LHCN-M2 (cell line): Measurements from ENCODE around the gene ADAM15. TPM values are rescaled to one million over a fixed set of nuclear protein-coding genes. Genes with fewer than 3 reads are reported as not detected.

Experiments
- DNase-seq: peaks from one replicate; pipeline ENCODE4 v3.0.0-alpha.2; 2012; ENCODE audit warnings: low read depth
- total RNA-seq: library from RNA; depleted of rRNA; stranded (reverse); fragments of >200 nt; gene quantifications from 2 replicates; pipeline ENCODE4 v1.2.3, GENCODE V29; 2014

ADAM15 gene
- total RNA-seq, 1 experiment from 2014 or later = 86.7 TPM

DNA sequence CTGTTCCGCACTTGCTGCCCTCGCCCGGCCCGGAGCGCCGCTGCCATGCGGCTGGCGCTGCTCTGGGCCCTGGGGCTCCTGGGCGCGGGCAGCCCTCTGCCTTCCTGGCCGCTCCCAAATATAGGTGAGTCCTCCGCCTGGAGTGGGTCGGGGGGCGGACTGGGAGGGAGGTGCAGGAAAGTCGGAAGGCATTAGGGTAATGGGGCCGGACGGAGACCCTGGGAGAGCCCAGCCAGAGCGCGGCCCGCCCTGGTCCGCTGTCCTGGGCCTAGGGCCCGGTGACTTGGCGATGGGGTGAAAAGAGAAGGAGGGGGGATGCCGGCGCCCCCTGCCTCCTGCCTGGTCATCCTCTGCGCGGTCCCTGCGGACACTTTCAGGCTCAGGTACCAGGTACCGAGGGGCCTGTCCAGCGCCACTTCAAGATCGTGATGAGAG, 243 bp downstream of the ADAM15 start:
- no peak for DNase-seq

DNA sequence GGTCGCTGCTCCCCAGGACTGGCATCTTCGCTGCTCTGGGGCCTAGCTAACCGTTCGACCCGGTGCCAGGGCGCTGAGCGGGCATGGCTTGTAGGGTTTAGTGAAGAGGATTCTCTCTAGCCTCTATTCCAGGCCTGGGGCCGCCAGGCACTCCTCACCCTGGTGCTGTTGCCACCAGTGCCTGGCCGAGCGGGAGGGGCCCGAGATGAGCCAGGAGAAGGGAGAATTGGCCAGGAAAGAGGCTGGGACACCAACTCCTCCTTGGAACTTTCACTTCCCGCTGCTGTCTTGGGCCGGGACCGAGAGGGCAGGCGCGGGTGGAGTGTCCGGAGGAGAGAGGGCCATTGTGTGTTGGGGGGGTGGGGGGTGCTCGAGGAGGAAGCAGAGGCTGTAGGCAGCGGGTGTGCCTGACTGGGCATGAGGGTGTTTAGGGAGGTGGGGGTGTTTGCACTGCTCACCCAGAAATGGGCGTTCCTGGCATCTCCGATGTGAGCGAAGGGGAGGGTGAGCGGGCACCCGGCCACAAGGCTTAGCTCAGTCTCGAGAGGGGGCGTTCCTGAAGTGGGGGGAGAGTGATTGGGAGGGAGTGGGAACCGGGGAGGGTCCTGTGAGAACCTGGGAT, 772 bp downstream of the ADAM15 start:
- DNase-seq = peak; percentile 27

DNA sequence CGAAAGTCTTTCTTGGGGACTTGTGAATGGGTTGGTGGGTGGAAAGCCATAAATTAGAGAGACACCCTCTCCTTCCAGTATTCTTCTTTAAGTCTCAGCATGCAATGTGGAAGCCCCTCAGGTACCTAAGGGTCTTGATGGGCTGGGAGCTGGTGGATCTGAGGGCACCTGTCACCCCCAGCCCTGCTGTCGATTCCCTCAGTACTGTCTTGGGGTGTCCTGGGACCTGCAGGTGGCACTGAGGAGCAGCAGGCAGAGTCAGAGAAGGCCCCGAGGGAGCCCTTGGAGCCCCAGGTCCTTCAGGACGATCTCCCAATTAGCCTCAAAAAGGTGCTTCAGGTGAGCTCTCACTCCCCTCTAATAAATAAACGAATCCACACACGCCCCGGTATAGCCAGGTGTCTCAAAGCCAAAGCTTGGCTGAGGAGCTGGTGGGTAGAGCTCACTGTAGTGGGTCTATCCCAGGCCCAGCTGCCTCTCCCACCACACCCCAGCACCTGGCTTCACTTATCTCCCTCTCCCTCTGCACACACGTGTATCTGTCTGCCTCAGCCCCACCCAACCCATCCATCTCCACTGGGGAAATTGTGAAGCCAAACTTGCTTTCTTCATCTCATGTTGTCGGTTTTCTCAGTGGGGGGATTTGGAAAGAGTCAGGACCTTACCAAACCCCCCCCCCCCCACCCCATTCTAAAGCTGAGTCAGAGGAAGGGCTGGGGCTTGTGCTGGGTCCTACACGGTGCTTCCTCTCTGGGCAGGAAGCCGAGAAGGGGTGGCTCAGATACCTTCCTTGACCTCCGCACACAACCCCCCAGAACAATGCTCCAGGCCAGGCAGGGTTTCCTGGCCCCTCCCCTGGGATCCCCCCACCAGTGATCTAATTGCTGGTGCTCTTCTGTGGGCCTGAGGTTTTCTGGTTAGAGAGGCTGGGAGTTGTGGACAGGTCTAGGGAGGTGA, 1.6 kb downstream of the ADAM15 start:
- DNase-seq = no peak

DNA sequence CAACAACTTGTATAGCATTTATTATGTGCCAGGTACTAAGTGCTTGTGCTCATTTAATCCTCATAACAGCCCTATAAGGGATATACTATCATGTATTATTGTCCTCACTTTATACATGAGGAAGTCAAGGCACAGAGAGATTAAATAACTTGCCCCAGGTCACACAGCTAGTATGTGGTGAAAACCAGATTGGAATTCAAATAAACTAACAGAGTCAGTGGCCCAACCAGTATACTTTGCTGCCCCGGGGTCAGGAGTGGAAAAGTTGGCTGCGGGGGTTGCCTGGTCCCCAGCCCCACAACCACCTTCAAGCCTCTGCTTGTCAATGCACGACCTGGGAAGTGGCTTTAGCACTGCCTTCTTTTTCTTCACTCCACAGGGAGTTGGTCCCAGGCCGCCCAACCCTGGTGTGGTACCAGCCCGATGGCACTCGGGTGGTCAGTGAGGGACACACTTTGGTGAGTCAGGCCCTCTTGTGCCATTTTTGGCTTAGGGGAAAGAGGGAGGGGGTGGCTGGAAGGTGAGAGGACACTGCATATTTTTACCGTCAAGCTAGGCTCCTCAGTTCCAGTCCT, 2.5 kb downstream of the ADAM15 start:
- DNase-seq = no peak

DNA sequence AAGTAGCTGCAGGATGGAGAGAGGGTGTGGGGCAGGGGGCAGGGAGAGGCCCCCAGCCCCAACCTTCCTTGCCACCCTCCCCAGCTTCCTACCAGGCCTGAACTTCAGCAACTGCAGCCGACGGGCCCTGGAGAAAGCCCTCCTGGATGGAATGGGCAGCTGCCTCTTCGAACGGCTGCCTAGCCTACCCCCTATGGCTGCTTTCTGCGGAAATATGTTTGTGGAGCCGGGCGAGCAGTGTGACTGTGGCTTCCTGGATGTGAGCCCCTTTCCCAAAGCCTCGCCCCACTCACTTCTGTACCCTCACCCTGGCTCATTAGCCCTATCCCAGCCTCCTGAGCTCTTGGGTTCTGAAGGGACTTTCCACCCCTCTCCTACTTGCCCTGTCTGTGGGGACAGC, 6.0 kb downstream of the ADAM15 start:
- no peak for DNase-seq

DNA sequence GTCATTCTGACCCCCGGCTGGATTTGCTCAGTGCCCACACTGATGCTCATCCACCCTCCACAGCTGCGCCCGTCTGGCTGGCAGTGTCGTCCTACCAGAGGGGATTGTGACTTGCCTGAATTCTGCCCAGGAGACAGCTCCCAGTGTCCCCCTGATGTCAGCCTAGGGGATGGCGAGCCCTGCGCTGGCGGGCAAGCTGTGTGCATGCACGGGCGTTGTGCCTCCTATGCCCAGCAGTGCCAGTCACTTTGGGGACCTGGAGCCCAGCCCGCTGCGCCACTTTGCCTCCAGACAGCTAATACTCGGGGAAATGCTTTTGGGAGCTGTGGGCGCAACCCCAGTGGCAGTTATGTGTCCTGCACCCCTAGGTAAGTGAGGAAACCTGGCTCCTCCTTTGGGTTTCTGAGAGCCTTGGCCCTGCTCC, 6.7 kb downstream of the ADAM15 start:
- no peak for DNase-seq

DNA sequence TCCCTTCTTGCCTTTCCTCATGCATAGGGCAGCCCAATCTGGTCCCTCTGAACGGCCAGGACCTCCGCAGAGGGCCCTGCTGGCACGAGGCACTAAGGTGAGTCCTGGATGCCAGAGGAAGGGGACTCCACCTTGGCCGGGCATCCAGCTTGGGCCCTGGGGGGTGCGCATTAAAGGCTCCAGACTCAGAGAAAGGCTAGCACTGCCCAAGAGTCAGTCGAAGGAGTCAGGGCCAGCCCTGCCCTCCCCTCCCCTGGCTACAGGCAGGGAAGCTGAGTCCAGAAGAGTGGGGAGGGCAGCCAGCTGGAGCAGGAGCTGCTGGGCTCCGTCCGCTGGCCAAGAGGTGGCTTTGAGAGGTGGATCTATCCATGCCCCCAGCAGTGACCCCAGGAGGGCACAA, 9.6 kb downstream of the ADAM15 start:
- DNase-seq = no peak

DNA sequence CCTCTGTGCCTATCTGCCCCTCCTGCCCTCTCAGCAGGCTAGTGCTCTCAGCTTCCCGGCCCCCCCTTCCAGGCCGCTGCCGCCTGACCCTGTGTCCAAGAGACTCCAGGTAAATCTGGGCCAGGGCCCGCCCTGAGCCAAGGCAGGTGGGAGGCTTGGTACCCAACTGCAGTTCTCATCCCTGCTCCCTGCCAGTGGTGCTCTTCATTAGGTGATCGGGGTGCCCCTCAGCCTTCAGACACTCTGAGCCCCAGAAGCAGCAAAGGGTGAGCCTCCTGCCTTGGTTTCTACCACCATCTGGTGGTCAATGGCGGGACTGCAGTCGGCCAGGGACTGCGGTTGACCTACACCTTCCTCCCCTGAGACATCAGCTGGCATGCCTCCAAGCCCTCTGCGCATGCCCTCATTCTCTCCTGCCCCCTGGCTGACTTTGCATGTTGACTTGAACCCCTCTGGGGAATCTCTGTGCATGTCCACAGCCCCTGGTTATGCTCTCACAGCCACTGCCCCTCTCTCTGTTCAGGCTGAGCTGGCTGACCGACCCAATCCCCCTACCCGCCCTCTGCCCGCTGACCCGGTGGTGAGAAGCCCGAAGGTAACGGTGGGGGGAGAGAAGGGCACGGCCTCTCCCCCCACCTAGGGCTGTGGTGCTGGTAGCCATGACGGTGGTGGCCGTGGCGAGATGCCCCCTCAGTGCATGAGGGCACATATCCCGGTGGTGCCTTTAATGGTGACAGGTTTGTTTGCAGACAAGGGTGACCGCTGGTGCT, 10.4 kb downstream of the ADAM15 start:
- DNase-seq = peak; percentile 86

DNA sequence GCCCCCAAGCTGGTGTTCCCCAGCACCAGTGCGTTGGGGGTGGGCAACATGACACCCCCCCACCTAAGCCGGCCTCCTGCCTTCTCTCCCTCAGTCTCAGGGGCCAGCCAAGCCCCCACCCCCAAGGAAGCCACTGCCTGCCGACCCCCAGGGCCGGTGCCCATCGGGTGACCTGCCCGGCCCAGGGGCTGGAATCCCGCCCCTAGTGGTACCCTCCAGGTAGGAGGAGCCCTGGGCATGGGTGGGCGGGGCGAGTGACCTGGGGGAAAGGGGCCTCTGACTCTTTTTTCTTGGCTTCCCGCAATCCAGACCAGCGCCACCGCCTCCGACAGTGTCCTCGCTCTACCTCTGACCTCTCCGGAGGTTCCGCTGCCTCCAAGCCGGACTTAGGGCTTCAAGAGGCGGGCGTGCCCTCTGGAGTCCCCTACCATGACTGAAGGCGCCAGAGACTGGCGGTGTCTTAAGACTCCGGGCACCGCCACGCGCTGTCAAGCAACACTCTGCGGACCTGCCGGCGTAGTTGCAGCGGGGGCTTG, 11.1 kb downstream of the ADAM15 start:
- DNase-seq = no peak

DNA sequence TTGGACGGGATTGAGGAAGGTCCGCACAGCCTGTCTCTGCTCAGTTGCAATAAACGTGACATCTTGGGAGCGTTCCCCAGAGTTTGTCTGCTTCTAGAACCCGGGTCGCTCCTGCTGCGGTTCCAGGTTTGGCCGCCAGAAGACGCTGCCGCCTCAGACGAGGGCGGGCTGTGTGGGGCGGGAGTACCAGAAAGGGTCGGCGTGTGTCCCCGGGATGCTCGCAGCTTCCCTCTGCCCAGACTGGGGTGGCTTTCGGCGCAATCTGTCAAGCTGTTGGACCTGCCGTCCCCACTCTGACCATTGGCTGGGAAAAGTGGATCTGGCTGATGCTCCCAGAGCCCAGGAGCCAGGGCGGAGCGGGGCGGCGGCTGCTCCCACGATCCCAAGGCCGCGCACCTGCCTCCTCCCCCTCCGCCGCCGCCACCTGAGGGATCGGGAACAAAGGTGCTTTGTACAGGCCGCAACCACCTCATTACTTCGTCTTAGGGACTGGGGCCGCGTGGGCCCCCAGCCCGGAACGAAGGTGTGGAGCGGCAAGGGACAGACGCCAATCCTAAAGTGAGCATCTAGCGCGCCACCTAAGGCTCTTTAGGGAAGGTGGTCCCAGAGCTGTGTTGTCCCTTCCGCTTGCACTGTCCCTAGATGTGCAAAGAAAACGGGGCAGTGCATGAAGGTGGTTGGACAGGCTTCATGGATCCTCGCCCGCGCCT, 11.7 kb downstream of the ADAM15 start:
- peak; percentile 15 for DNase-seq

DNA sequence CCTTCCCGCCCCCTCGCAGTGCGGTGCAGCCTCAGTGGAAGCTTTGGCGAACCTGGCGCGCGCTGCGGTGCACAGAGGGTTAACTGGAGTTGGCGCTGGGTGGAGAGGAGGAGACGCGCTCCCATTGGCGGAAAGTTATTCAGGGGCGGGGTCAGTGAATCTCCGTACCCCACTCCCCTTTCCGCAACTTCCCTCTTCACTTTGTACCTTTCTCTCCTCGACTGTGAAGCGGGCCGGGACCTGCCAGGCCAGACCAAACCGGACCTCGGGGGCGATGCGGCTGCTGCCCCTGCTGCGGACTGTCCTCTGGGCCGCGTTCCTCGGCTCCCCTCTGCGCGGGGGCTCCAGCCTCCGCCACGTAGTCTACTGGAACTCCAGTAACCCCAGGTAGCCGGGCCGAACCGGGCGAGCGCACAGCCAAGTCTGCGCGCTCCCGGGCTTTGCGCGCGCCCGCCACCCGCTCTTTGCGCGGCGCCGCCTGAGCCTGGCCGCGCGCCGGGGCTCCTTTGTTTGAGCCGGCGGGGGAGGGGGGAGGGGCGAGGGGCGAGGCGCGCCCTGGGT, 12.5 kb downstream of the ADAM15 start, which contains the start of gene EFNA4:
Gene EFNA4, plus strand, starts transcription at position 191 of the 561 bp plus-strand sequence. Its CDS starts 84 bp downstream, at position 275.
- peak; percentile 72 for DNase-seq

DNA sequence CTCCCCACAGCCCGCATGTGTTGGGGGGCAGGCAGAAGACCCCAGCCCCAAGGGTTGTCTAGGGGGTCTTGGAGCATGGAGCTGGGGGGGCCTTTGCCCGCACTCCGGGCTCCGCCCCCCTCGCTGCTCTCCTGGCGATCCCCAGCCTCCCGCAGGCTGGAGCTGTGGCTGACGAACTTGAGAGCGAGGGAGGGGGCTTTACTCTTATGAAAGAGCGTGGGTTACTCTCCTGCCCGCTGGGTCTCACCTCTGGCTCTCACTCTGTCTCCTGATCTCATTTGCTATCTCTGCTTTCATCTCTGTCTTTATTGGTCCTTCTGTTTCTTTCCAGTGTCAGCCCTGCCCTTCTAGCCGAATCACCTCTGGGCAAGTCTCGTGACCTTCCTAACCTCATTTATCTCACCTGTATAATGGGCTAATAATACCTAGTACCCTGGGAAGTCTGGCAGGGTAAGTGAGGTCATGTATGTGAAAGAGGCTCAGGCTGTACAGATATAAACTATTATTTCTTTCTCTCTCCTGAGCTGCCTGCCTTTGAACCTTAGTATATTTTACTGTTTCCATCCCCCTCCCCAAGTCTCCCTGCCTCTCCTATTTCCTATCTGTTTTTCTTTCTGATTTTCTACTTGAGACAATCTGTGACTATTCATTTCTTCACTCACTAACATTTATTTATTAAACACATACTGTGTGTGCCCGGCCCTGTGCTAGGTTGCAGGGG, 13.2 kb downstream of the ADAM15 start:
- DNase-seq = peak; percentile 29

DNA sequence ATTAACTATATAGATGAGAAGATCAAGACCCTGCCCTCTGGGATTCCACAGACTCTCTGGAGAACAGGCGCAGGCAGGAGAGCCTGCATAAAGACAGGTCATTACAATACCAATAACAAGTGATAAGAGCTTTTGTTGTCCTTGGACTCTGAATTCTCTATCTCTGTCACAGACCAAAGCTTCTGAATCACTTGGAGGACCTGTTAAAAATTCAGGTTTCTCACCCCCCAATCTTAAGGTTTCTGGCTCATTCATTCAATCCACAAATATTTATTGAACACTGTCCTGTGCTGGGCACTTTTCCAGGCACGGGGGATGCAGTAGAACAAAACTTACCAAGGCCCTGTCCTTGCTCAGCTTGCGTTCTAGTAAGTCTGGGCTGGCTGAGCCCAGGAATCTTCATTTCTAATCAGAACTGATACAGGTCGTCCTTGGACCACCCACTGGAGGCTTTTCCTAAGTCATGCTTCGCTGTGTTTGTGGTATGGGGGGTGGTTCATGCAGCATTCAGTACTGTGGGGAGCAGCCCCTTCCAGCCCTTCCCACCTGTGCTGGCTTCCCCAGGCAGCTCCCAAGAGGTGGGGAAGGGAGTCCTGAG, 13.8 kb downstream of the ADAM15 start:
- no peak for DNase-seq

DNA sequence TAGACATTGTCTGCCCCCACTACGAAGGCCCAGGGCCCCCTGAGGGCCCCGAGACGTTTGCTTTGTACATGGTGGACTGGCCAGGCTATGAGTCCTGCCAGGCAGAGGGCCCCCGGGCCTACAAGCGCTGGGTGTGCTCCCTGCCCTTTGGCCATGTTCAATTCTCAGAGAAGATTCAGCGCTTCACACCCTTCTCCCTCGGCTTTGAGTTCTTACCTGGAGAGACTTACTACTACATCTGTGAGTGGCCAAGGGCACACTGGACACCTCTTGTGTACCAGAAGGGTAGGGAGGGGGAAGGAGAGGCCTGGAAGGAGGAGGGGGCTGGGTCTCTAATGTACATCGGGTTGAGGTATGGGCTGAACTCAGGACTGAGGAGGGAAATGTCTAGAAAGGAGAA, 15.7 kb downstream of the ADAM15 start:
- no peak for DNase-seq

DNA sequence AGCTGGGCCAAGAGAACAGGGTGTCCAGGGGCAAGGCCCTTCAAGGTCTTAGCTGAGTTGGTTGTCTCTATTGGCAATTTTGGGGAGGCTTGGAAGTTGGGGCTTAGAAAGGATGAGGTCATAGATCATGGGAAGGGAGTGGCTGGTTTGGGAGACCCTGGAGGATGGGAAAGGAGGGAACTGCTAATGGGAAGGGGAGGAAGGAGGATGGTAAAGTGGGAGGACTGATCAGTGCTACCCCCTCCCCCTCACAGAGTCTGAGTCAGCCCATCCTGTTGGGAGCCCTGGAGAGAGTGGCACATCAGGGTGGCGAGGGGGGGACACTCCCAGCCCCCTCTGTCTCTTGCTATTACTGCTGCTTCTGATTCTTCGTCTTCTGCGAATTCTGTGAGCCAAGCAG, 17.5 kb downstream of the ADAM15 start:
- no peak for DNase-seq

DNA sequence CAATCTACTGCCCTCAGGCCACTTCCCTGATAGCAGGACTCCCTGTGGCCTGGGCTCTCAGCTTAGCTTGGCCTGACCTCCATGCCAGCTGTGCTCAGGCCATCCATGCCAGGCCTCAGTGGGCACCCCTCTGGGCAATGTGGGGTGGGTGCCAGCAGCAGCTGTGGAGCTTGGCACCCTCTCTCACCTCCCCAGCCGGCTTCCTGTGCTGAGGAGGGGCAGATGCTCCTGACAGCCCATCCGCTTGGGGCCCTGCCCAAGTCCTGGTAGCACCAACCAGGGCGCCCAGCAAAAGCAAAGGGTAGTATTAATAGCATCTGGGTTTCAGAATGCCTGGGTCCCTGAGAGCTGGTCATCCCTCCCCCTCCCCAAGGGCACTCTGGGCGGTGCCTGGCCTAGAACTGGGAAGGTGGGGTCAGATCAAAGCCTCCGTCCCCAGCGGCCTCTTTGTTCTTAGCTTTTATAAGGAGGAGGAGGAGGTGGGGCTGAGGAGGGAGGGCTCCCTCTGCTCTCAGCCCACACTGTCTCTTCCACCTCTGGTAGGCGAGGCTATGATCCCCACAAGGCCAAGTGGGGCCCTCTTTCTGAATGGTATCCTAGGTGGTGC, 18.5 kb downstream of the ADAM15 start:
- DNase-seq = no peak

DNA sequence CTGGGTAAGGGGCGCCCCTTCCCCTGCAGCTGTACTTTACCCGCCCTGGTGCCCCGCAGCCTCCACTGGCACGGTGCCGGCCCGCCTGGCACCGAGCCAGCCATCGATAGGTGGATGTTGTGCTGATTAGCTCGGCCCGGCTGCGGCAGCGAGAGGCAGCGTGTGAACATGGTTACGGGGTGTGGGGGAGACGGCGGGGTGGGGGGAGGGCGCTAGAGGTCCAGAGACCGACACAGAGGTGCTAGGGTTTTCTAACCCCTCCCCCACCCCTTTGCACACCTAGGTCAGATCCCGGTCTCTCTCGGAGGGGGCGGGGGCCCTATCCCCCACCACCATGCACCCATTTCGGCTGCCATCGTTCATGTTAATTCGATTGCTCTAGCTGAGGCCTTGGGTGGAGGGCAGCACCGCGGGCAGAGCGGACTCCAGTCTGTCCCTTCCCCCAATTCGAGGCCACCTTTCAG, 19.1 kb downstream of the ADAM15 start:
- no peak for DNase-seq

DNA sequence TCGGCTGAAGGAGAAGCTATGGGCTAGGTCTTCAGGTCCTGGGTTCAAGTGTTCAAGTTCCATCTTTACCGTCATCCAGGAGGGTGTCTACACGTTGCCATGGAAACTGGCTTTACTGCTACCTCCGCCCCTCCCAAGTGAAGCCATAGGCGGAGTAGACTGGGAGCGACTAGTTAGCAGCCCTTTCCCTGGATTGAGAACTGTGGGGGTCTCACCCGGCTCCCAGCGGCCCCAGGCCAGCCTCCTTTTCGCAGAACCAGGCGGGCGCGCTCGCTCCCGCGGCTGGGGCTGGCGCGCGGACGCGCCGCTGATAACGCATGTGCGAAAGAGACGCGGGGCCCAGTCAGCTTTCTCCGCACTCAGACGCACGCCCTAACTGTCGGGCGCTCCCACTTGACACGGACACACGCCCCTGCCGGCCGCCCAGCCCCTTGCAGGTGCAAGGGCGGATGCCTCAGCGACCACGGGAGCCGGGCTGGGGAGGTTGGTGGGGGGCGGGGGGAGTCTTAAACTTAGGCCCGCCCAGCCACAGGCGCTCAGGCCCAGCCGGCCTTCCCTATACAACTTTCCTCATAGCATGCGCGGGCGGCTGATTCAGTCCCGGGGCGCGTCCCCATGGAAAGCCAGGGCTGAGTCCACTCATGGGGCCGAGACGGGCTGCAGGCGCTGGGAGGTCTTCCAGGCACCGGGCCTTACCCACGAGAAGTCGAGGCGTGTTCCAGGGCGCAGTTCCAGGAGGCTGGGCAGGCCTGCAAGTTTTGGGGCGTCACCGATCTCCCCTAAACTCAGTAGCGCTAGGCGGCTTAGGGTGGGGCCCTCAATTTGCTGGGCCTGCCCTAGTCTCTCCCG, 19.8 kb downstream of the ADAM15 start:
- DNase-seq = no peak
